ENCODE data around the gene CACNA1S.

The CACNA1S gene

GRCh38 chr1:201111672-201112071 is 554 bp downstream of the CACNA1S start:
- H3K4me3 ChIP-seq (ENCODE audit: low read depth, low read length), result no peak overlapping the region
- TF ChIP-seq, protein P1, sequence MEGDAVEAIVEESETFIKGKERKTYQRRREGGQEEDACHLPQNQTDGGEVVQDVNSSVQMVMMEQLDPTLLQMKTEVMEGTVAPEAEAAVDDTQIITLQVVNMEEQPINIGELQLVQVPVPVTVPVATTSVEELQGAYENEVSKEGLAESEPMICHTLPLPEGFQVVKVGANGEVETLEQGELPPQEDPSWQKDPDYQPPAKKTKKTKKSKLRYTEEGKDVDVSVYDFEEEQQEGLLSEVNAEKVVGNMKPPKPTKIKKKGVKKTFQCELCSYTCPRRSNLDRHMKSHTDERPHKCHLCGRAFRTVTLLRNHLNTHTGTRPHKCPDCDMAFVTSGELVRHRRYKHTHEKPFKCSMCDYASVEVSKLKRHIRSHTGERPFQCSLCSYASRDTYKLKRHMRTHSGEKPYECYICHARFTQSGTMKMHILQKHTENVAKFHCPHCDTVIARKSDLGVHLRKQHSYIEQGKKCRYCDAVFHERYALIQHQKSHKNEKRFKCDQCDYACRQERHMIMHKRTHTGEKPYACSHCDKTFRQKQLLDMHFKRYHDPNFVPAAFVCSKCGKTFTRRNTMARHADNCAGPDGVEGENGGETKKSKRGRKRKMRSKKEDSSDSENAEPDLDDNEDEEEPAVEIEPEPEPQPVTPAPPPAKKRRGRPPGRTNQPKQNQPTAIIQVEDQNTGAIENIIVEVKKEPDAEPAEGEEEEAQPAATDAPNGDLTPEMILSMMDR (IDR thresholded peaks at IDR 0.05; ENCODE audit: low read depth, low read length, missing control alignments), result no peak
- DNase-seq (ENCODE audit: low read depth), result no peak

GRCh38 chr1:201111156-201111555 is 1.1 kb downstream of the CACNA1S start:
- TF ChIP-seq, protein P1 (IDR thresholded peaks at IDR 0.05; ENCODE audit: low read depth, low read length, missing control alignments), result no peak
- no peak for DNase-seq (ENCODE audit: low read depth)
- no peak overlapping the region for H3K4me3 ChIP-seq (ENCODE audit: low read depth, low read length)

- DNase-seq (ENCODE audit: low read depth), result no peak
- TF ChIP-seq, protein P1 (IDR thresholded peaks at IDR 0.05; ENCODE audit: low read depth, low read length, missing control alignments), result no peak
- no peak overlapping the region for H3K4me3 ChIP-seq (ENCODE audit: low read depth, low read length)
Observed at GRCh38 chr1:201110616-201111015, 1.6 kb downstream of the CACNA1S start.

- no peak for DNase-seq (ENCODE audit: low read depth)
- H3K4me3 ChIP-seq (ENCODE audit: low read depth, low read length), result no peak overlapping the region
- TF ChIP-seq, protein P1 (IDR thresholded peaks at IDR 0.05; ENCODE audit: low read depth, low read length, missing control alignments), result no peak
Observed at GRCh38 chr1:201110138-201110537, 2.1 kb downstream of the CACNA1S start.

GRCh38 chr1:201109651-201110050 is 2.6 kb downstream of the CACNA1S start:
- TF ChIP-seq, protein P1 (IDR thresholded peaks at IDR 0.05; ENCODE audit: low read depth, low read length, missing control alignments), result no peak
- no peak for DNase-seq (ENCODE audit: low read depth)
- no peak overlapping the region for H3K4me3 ChIP-seq (ENCODE audit: low read depth, low read length)

GRCh38 chr1:201108614-201109013 is 3.6 kb downstream of the CACNA1S start:
- DNase-seq (ENCODE audit: low read depth), result no peak
- H3K4me3 ChIP-seq (ENCODE audit: low read depth, low read length), result no peak overlapping the region
- TF ChIP-seq, protein P1 (IDR thresholded peaks at IDR 0.05; ENCODE audit: low read depth, low read length, missing control alignments), result no peak

GRCh38 chr1:201105688-201106087 is 6.5 kb downstream of the CACNA1S start:
- no peak for DNase-seq (ENCODE audit: low read depth)
- no peak overlapping the region for H3K4me3 ChIP-seq (ENCODE audit: low read depth, low read length)
- TF ChIP-seq, protein P1 (IDR thresholded peaks at IDR 0.05; ENCODE audit: low read depth, low read length, missing control alignments), result no peak

Data from GM12864 (cell line).